Middle frontal gyrus (tissue), 1 donor: ENCODE data around the gene HBA1.
"Not testable (repeated sequence)": the region's sequence is repeated elsewhere in the genome, so short reads cannot be mapped to it uniquely, and the experiment has no call there.

Source experiments
- DNase-seq: peaks from one replicate; pipeline ENCODE4 v3.0.0-alpha.2; 2015; ENCODE audit warnings: low spot score; ENCODE audit errors: extremely low spot score

Gene HBA1

DNA sequence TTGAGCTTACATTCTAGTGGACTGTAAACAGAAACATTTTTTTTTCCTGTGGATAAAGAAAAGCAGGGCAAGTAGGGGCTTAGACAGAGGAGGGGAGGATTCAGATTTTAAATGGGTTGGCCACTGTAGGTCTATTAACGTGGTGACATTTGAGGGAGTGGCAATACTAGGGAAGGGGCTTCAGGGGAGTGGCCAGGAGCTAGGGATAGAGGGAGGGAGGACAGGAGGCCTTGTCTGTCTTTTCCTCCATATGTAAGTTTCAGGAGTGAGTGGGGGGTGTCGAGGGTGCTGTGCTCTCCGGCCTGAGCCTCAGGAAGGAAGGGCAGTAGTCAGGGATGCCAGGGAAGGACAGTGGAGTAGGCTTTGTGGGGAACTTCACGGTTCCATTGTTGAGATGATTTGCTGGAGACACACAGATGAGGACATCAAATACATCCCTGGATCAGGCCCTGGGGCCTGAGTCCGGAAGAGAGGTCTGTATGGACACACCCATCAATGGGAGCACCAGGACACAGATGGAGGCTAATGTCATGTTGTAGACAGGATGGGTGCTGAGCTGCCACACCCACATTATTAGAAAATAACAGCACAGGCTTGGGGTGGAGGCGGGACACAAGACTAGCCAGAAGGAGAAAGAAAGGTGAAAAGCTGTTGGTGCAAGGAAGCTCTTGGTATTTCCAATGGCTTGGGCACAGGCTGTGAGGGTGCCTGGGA, 17.2 kb upstream of the HBA1 start:
- no peak for DNase-seq

DNA sequence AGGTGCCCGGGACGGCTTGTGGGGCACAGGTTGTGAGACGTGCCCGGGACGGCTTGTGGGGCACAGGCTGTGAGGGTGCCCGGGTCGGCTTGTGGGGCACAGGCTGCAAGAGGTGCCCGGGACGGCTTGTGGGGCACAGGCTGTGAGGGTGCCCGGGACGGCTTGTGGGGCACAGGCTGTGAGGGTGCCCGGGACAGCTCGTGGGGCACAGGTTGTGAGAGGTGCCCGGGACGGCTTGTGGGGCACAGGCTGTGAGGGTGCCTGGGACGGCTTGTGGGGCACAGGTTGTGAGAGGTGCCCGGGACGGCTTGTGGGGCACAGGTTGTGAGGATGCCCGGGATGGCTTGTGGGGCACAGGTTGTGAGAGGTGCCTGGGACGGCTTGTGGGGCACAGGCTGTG, 16.2 kb upstream of the HBA1 start:
- DNase-seq = not testable (repeated sequence)

DNA sequence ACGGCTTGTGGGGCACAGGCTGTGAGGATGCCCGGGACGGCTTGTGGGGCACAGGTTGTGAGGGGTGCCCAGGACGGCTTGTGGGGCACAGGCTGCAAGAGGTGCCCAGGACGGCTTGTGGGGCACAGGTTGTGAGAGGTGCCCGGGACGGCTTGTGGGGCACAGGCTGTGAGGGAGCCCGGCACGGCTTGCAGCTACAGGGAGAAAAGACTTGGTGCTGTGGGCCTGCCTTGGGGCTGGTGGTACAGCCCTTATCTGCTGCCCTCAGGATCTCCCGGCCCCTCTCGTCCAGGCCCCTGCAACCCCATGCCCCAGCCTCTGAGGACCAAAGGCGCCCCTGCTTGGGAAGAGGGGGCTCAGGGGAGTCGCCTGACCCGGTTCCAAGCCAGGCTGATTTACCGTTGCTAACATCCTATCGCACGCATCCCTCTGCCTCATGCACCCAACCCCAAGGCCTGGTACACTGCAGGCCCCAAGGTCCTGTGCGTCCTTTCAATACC, 15.7 kb upstream of the HBA1 start:
- no peak for DNase-seq

DNA sequence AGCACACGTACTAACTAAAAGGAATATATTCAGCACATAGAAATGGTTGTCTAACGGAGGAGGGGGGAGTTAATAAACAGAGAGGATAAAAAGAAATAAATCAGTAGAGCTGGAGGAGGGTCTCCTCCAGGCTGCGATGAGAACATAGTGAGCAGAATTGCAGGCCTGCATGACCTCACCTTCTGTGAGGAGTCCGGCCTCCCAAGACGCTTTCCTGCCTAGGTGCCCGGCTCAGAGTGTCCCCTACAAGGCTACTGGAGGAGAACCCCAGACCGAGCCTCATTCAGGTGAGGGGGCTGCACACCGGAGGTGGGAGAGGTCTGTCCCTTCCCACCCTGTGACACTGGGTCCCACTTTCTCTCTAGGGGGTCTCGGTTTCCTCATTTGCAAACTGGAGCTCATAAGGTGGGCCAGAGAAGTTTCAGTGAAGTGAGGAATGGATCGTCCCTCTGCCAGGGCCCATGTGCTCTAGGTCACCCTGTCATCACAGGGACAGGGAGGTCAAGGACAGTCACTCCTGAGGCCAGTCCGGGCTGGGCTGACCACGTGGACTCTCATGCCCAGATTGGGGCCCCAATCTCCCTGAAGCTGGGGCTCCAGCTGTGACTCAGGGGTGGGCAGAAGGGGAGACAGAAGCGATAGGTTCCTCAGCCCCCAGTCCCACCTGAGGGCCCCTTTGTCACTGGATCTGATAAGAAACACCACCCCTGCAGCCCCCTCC, 14.0 kb upstream of the HBA1 start:
- DNase-seq = no peak

DNA sequence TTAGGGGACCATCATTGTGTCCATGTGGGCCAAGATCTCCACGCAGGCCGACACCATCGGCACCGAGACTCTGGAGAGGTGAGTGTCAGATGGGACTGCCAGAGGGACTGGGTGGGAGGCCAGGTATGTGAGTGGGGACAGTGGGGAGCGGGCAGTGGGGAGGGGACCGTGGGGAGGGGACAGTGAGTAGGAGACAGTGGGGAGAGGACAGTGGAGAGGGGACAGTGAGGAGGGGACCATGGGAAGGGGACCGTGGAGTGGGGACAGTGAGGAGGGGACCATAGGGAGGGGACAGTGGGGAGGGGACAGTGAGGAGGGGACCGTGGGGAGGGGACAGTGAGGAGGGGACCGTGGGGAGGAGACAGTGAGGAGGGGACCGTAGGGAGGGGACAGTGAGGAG, 13.3 kb upstream of the HBA1 start:
- DNase-seq = not testable (repeated sequence)

DNA sequence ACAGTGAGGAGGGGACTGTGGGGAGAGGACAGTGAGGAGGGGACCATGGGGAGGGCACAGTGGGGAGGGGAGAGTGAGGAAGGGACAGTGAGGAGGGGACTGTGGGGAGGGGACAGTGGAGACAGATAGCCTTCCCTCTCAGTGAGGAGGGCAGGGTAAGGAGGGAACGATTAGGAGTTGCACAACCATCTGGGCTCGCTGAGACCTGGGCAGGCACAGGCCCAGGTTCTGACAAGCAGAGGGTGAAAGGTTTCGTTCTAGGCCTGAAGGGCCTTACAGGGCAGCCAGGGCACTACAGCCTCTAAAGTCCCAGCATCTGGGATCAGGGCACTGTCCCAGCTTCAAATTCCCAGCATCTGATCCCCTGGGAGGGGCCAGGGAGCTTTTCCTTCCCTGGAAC, 12.8 kb upstream of the HBA1 start:
- not testable (repeated sequence) for DNase-seq

DNA sequence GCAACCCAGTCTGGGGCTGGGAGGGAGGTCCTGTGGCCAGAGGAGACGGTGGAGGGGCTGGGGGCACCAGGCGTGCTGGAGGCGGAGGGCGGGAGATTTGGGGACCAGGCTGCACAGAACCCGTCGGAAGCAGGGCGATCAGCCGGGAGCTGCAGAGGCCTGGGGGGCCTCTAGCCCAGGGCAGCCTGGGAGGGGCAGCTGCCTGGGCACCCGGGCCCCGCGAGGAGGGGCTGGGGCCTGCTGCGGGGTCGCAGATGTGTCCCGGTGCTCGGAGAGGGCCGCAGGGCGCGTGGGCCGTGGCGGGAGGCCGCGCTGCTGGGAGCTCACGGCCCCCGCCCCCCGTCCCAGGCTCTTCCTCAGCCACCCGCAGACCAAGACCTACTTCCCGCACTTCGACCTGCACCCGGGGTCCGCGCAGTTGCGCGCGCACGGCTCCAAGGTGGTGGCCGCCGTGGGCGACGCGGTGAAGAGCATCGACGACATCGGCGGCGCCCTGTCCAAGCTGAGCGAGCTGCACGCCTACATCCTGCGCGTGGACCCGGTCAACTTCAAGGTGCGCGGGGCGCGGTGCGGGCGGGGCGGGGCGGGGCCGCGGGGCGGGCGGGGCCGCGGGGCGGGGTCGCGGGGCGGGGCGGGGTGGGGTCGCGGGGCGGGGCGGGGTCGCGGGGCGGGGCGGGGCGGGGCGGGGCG, 12.2 kb upstream of the HBA1 start:
- not testable (repeated sequence) for DNase-seq

DNA sequence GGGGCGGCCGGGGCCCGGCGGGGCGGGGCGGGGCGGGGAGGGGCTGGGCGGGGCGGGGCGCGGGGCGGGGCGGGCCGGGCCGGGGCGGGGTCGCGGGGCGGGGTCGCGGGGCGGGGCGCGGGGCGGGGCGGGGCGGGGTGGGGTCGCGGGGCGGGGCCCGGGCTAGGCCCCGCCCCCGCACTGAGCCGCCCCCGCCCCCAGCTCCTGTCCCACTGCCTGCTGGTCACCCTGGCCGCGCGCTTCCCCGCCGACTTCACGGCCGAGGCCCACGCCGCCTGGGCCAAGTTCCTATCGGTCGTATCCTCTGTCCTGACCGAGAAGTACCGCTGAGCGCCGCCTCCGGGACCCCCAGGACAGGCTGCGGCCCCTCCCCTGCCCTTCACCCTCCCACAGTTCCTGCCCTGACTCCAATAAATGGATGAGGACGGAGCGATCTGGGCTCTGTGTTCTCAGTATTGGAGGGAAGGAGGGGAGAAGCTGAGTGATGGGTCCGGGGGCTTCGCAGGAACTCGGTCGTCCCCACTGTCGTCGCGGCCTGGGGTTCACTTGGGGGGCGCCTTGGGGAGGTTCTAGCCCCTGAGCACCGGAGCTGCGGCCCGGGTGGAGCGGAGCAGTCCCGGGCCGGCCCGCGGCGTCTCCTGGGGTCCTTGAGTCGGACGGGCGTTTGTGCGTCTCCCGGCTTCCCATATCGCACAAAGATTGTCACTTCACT, 11.5 kb upstream of the HBA1 start:
- no peak for DNase-seq

DNA sequence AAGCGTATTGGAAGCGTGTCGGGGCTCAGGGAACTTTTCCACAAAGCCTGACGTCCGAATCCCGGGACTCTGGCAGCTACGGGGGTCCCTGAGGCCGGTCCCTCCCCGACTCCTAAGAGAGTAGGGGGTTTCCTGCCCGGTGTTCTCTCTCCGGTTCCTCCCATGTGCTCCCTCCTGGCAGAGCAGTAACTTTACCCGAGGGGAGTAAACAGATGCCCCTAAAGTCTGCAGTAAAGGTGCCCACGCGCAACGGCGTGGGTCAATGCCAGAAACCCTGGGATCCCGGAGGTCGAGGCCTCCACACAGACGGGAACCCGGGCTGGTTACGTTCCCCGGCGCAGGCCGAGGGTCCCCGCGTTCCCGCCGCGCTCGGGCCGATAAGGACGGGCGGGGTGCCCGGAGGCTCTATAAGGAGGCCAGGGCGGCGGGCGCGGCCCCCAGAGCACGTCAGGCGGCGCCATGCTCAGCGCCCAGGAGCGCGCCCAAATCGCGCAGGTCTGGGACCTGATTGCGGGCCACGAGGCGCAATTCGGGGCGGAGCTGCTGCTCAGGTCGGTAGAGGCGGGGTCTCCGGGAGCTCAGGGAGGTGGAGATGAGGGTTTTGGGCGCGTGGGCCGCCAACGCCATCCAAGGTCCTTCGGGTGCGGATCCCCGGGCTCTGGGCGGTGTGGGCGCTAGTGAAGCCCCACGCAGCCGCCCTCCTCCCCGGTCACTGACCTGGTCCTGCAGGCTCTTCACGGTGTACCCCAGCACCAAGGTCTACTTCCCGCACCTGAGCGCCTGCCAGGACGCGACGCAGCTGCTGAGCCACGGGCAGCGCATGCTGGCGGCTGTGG, 10.7 kb upstream of the HBA1 start, which contains the start of gene HBM:
TSS of gene HBM (plus strand) at position 440 of the 836 bp plus-strand sequence. CDS start at position 460, 20 bp downstream.
- DNase-seq = no peak

DNA sequence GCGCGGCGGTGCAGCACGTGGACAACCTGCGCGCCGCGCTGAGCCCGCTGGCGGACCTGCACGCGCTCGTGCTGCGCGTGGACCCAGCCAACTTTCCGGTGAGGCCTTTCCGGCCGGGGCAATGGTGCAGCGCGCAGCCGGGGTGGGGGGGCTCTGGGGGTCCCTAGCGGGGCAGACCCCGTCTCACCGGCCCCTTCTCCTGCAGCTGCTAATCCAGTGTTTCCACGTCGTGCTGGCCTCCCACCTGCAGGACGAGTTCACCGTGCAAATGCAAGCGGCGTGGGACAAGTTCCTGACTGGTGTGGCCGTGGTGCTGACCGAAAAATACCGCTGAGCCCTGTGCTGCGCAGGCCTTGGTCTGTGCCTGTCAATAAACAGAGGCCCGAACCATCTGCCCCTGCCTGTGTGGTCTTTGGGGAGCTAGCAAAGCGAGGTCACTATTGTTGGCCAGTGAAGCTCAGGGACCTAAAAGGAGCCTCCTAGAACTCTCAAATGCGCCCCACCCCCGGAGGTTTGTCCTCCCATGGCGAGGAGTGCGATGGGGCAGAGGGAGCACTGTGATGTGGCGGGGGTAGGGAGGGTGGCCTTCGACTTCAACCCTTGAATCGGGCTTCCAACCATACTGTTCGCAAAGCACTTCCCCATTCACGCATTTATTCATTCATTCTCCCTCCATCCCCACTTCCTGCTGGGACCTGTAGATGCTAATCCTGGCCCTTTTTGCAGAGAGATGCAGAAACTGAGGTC, 9.9 kb upstream of the HBA1 start:
- no peak for DNase-seq

DNA sequence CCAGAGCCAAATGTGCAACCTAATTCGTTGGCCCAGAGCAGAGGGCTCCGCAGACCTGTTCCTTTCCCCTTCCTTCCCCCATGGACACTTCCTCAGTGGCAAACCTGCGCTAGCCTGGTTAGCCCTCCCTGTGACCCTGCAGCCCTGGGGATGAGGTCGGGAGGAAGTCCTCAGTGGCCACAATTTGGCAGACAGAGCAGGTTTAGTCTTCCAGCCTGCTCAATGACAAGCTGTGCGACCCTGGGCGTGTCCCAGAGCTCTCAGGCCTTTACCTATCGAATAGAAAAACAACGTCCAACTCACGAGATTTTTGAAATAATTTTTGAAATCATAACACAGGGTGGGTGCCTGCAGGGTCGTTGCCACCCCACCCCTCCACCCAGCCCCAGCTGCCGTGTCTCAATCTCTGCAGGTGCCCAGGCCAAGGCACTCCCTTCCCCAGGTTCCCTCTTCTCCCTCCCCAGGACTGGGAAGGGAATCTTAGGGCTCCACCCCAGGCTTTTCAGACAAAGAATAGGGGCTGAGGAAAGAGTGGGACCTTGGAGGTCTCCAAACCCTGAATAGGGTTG, 9.3 kb upstream of the HBA1 start:
- no peak for DNase-seq

DNA sequence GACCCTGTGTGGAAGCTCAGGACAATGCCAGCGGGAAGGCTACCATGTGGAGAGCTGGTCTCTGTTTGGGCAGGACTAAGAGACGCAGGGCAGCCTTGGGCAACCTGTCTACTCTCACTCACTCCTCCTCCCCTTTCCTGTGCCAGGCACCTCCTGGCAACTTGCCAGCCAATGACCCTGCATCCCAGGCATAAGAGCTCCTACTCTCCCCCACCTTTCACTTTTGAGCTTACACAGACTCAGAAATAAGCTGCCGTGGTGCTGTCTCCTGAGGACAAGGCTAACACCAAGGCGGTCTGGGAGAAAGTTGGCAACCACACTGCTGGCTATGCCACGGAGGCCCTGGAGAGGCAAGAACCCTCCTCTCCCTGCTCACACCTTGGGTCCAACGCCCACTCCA, 8.1 kb upstream of the HBA1 start:
- no peak for DNase-seq

DNA sequence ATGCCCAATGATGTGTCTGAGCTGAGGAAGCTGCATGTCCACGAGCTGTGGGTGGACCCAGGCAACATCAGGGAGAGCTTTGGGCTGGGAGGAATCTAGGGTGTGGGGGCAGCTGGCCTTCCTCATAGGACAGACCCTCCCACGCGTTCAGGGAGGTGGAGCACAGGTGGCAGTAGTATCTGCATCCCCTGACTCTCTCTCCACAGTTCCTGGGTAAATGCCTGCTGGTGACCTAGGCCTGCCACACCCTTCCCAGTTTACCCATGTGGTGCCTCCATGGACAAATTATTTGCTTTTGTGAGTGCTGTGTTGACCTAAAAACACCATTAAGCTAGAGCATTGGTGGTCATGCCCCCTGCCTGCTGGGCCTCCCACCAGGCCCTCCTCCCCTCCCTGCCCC, 7.5 kb upstream of the HBA1 start:
- DNase-seq = no peak

DNA sequence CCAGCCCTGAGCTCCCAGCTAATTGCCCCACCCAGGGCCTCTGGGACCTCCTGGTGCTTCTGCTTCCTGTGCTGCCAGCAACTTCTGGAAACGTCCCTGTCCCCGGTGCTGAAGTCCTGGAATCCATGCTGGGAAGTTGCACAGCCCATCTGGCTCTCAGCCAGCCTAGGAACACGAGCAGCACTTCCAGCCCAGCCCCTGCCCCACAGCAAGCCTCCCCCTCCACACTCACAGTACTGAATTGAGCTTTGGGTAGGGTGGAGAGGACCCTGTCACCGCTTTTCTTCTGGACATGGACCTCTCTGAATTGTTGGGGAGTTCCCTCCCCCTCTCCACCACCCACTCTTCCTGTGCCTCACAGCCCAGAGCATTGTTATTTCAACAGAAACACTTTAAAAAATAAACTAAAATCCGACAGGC, 6.4 kb upstream of the HBA1 start:
- not testable (repeated sequence) for DNase-seq

DNA sequence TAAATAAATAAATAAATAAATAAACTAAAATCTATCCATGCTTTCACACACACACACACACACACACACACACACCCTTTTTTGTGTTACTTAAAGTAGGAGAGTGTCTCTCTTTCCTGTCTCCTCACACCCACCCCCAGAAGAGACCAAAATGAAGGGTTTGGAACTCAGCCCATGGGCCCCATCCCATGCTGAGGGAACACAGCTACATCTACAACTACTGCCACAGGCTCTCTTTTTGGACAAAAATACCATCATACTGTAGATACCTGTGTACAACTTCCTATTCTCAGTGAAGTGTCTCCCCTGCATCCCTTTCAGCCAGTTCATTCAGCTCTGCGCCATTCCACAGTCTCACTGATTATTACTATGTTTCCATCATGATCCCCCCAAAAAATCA, 5.7 kb upstream of the HBA1 start:
- DNase-seq = no peak

DNA sequence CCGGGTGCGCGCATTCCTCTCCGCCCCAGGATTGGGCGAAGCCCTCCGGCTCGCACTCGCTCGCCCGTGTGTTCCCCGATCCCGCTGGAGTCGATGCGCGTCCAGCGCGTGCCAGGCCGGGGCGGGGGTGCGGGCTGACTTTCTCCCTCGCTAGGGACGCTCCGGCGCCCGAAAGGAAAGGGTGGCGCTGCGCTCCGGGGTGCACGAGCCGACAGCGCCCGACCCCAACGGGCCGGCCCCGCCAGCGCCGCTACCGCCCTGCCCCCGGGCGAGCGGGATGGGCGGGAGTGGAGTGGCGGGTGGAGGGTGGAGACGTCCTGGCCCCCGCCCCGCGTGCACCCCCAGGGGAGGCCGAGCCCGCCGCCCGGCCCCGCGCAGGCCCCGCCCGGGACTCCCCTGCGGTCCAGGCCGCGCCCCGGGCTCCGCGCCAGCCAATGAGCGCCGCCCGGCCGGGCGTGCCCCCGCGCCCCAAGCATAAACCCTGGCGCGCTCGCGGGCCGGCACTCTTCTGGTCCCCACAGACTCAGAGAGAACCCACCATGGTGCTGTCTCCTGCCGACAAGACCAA, 4.0 kb upstream of the HBA1 start, which contains the start of gene HBA2:
TSS of gene HBA2 (plus strand) at position 503 of the 568 bp plus-strand sequence. CDS start at position 540, 37 bp downstream.
- not testable (repeated sequence) for DNase-seq

DNA sequence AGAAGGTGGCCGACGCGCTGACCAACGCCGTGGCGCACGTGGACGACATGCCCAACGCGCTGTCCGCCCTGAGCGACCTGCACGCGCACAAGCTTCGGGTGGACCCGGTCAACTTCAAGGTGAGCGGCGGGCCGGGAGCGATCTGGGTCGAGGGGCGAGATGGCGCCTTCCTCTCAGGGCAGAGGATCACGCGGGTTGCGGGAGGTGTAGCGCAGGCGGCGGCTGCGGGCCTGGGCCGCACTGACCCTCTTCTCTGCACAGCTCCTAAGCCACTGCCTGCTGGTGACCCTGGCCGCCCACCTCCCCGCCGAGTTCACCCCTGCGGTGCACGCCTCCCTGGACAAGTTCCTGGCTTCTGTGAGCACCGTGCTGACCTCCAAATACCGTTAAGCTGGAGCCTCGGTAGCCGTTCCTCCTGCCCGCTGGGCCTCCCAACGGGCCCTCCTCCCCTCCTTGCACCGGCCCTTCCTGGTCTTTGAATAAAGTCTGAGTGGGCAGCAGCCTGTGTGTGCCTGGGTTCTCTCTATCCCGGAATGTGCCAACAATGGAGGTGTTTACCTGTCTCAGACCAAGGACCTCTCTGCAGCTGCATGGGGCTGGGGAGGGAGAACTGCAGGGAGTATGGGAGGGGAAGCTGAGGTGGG, 3.1 kb upstream of the HBA1 start:
- not testable (repeated sequence) for DNase-seq
